ENCODE measurements around the gene FGF18.

Gene FGF18

DNA sequence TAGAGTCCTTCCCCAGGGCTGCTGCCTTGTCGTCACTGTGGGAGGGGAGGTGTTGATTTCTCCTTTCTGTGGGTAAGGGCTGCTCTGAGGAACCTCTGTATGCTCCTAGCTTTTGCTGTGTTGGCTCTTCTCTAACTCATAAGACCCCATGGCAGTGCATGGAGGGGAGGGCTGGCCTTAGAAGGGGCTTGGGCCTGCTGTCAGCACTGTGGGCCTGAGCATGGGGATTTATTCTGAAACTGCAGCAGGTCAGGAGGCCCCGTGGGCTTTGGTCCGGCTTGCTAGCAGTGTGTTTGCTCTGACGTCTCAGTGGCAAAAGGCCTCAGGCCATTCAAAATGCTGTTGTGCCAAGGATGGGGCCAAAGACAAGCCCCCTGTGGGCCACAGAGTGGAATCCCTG lies 6.8 kb downstream of the FGF18 start:
- no peak overlapping the region for H3K4me3 Mint-ChIP-seq
- no peaks in the 10 kb centered on the region for H3K9me3 Mint-ChIP-seq
- no peak for ATAC-seq
- no peak for DNase-seq (ENCODE audit: low spot score in 2 of 2)
- no peaks in the 10 kb centered on the region for H3K36me3 Mint-ChIP-seq
- no peak overlapping the region for H3K27ac Mint-ChIP-seq
- no peaks in the 10 kb centered on the region for H3K4me1 Mint-ChIP-seq

DNA sequence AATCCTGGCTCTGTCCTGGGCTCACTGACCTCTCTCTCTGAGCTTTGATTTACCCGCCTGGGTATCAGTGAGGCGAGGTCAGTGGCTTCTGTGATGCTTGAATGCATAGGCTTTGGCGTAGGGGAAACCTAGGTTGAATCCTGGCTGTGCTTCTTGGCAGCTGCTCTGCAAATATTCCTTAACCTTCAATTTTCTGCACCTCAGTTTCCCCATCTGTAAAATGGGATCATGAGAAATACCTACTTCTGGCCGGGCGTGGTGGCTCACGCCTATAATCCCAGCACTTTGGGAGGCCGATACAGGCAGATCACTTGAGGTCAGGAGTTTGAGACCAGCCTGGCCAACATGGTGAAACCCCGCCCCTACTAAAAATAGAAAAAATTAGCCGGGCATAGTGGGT lies 7.2 kb downstream of the FGF18 start:
- Mint-ChIP-seq H3K36me3 (no peaks in the 10 kb centered on the region), H3K4me3 (no peak overlapping the region), H3K27ac (no peak overlapping the region), H3K9me3 (no peaks in the 10 kb centered on the region), H3K4me1 (no peaks in the 10 kb centered on the region)
- no peak for DNase-seq (ENCODE audit: low spot score in 2 of 2)
- no peak for ATAC-seq

DNA sequence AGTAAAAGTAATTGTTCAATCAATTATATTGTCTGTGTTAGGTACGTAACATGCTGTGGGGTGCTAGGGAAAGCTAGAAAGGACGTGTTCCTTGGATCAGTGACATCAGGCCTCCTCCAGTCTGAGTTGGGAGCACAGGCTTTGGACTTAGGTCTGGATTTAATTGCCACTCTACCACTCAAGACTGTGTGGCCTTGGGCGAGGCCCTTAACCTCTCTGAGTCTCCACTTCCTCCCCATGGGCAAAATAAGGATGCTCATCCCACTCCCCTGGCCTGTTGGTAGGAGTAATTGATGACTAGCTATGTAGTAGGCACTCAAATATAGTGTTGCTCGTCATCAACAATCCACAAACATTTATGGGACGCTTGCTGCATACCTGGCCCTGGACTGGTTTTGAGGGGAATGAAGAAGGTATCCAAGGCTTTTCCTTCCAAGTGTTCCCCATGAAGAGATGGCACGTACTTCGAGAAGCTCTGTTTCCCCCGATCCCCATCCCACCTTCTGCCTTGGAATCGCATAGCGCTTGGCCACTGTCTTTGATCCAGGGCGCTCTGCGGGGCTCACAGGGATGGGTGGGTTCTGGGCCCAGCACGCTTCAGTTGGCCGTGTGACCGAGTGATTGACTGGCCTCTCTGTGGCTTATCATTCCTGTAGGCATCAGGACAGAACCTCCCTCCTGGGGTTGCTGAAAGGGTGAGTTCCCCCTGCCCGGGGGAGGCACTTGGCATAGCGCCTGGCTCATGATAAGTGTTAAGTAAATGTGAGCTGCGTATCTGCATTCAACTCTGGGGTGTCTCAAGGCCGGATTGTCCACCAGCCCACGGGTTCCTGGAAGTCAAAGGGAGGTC lies 8.1 kb downstream of the FGF18 start:
- DNase-seq (ENCODE audit: low spot score in 2 of 2): no peak
- H3K27ac Mint-ChIP-seq: no peak overlapping the region
- no peaks in the 10 kb centered on the region for H3K9me3 Mint-ChIP-seq
- H3K36me3 Mint-ChIP-seq: no peaks in the 10 kb centered on the region
- H3K4me1 Mint-ChIP-seq: no peaks in the 10 kb centered on the region
- H3K4me3 Mint-ChIP-seq: no peak overlapping the region
- ATAC-seq: no peak

- H3K36me3 Mint-ChIP-seq: no peaks in the 10 kb centered on the region
- peaks cover 2% of the 10 kb centered on the region for H3K4me1 Mint-ChIP-seq
- no peak overlapping the region for H3K27ac Mint-ChIP-seq
- H3K4me3 Mint-ChIP-seq: no peak overlapping the region
- H3K9me3 Mint-ChIP-seq: no peaks in the 10 kb centered on the region
- DNase-seq (ENCODE audit: low spot score in 2 of 2) (no peak), ATAC-seq (no peak)
These were observed 8.8 kb downstream of the FGF18 start for GRCh38 chr5:171428168-171428696.

DNA sequence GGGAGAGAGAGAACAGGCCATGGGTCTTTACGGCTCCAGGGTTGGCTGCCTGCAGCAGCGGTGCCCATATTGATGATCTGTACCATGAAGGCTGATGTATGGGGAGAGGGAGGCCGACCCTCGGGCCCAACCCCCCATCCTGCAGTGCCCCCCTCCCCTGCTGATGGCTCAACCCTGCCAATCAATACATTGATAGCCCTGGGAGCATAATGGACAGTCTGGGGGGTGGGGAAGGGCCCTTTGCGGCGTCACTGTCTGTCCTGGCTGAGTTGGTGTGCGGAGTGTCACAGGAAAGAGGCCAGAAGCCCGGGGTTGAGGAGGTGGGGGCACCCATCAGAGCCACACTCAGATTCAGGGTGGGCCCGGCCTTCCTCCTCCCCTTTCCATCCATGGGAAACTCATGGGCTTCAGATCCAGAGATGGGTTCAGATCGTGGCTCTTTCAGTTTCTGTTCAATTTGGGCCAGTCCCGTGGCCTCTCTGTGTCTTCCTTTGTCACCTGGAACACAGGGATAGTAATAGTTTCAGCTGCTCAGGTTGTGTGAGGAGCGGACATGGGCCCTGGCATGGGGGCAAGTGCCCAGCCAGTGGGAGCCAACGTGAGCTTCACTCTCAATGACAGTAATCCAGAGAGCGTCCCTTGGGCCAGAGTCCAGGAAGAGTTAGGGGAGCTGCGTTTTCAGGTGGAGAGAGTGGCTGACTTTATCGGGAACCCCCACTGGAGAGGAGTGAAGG lies 9.5 kb downstream of the FGF18 start:
- DNase-seq (ENCODE audit: low spot score in 2 of 2): no peak
- H3K4me3 Mint-ChIP-seq: no peak overlapping the region
- H3K9me3 Mint-ChIP-seq: no peaks in the 10 kb centered on the region
- H3K36me3 Mint-ChIP-seq: no peaks in the 10 kb centered on the region
- ATAC-seq: no peak
- no peak overlapping the region for H3K27ac Mint-ChIP-seq
- peaks cover 5% of the 10 kb centered on the region for H3K4me1 Mint-ChIP-seq

- ATAC-seq (no peak), DNase-seq (ENCODE audit: low spot score in 2 of 2) (no peak)
- Mint-ChIP-seq H3K4me1 (peaks cover 5% of the 10 kb centered on the region), H3K9me3 (no peaks in the 10 kb centered on the region), H3K36me3 (no peaks in the 10 kb centered on the region), H3K27ac (no peak overlapping the region), H3K4me3 (no peak overlapping the region)
These were observed 10.1 kb downstream of the FGF18 start for GRCh38 chr5:171429543-171429910.

GRCh38 chr5:171431251-171431777 lies 11.9 kb downstream of the FGF18 start:
- Mint-ChIP-seq H3K4me1 (peaks cover 5% of the 10 kb centered on the region), H3K9me3 (no peaks in the 10 kb centered on the region), H3K36me3 (no peaks in the 10 kb centered on the region), H3K27ac (no peak overlapping the region), H3K4me3 (no peak overlapping the region)
- no peak for DNase-seq (ENCODE audit: low spot score in 2 of 2)
- ATAC-seq: no peak

- no peaks in the 10 kb centered on the region for H3K9me3 Mint-ChIP-seq
- peaks cover 5% of the 10 kb centered on the region for H3K4me1 Mint-ChIP-seq
- no peak overlapping the region for H3K4me3 Mint-ChIP-seq
- ATAC-seq (no peak), DNase-seq (ENCODE audit: low spot score in 2 of 2) (no peak)
- H3K27ac Mint-ChIP-seq: no peak overlapping the region
- no peaks in the 10 kb centered on the region for H3K36me3 Mint-ChIP-seq
These were observed 12.6 kb downstream of the FGF18 start for GRCh38 chr5:171432076-171432475.

DNA sequence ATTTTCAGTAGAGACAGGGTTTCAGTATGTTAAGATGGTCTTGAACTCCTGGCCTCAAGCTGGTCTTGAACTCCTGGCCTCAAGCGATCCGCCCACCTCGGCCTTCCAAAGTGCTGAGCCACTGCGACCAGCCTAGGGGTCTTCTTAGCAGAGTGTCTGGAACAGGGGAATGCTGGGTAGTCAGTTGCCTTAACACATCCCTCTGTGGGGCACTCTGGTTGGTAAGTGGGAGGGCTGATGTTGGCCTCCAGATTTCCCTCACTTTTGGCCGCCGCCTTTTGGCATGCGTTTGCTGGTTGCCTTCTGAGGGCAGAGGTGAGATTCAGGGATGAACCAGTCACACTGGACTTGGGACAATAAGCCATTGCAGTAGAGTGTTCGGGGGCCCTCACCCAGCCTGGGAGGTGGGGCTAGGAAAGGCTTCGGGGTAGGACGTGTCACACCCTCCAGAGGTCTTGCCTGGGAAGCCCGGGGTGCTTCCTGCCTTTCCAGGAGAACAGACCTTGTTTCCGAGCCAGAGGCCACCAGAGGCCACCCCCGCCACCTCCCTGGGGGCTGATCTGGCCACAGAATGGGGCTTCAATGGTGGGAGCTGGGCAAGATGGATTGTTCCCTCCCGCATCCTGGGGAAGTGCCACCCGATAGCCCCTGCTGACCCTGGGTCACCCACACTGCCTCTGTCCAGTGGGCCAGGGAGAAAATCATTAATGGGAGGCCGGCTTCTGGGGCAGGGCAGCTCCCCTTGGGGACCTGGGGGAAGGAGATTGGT lies 13.3 kb downstream of the FGF18 start:
- H3K36me3 Mint-ChIP-seq: no peaks in the 10 kb centered on the region
- DNase-seq (ENCODE audit: low spot score in 2 of 2) (no peak), ATAC-seq (no peak)
- H3K27ac Mint-ChIP-seq: peak overlapping the region; percentile 29
- H3K4me3 Mint-ChIP-seq: no peak overlapping the region
- H3K9me3 Mint-ChIP-seq: no peaks in the 10 kb centered on the region
- peaks cover 5% of the 10 kb centered on the region for H3K4me1 Mint-ChIP-seq

GRCh38 chr5:171433352-171433698 lies 13.9 kb downstream of the FGF18 start:
- H3K27ac Mint-ChIP-seq: peak overlapping the region; percentile 29
- no peaks in the 10 kb centered on the region for H3K36me3 Mint-ChIP-seq
- ATAC-seq: no peak
- H3K9me3 Mint-ChIP-seq: no peaks in the 10 kb centered on the region
- DNase-seq (ENCODE audit: low spot score in 2 of 2): no peak
- no peak overlapping the region for H3K4me3 Mint-ChIP-seq
- H3K4me1 Mint-ChIP-seq: peaks cover 5% of the 10 kb centered on the region

DNA sequence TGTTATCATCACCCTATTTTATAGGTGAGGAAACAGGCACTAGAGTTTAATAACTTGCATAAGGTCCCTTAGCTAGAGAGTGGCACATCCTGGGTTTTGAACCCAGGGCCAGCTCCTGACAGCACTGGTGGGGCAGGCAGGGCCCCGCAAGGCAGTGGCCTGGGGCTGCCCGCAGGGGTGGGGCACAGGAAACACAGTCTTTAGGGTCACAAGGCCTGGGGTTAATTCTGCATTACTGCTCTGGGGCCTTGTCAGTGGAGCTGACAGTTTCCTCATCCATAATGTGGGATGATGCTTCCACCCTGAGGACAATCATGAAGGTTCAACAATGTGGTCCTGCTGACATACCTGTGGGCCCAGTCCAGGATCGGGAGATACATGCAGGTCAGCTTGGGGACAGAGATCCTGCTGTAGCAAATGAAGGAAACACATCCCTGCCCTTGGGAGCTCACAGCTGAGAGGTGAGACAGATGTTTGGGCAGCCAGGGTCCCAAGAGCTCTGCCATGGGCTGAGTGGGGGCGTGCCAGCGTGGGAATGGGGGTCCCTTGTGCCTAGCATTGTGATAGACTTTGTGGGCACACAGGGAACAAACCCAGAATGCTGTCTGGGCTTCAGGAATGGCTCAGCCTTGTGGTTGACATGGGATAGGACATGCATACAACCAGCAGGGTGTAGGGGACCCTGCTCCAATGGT lies 14.7 kb downstream of the FGF18 start:
- Mint-ChIP-seq H3K36me3 (no peaks in the 10 kb centered on the region), H3K27ac (no peak overlapping the region), H3K9me3 (no peaks in the 10 kb centered on the region), H3K4me1 (peaks cover 5% of the 10 kb centered on the region), H3K4me3 (no peak overlapping the region)
- DNase-seq (ENCODE audit: low spot score in 2 of 2): no peak
- no peak for ATAC-seq

DNA sequence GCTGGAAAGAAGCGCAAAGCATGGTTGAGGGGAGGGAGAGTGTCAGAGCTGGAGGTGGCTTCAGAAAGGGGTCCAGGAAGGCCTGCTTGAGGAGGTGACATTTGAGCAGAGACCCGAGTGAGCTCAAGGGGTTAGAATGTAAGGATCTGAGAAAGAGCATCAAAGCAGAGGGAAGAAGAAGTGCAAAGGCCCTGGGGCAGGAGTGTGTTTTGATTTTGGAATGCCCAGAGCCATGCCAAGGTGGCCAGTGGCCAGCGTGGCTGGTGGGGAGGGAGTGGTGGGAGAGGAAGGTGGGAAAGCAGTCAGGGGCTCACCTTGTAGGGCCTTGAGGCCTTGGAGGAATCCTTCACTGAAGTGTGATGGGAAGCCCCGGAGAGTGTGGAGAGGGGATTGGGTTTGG lies 15.4 kb downstream of the FGF18 start:
- peaks cover 5% of the 10 kb centered on the region for H3K4me1 Mint-ChIP-seq
- no peak overlapping the region for H3K27ac Mint-ChIP-seq
- ATAC-seq (no peak), DNase-seq (ENCODE audit: low spot score in 2 of 2) (no peak)
- H3K4me3 Mint-ChIP-seq: no peak overlapping the region
- H3K9me3 Mint-ChIP-seq: no peaks in the 10 kb centered on the region
- H3K36me3 Mint-ChIP-seq: no peaks in the 10 kb centered on the region

GRCh38 chr5:171435908-171436307 lies 16.5 kb downstream of the FGF18 start:
- no peaks in the 10 kb centered on the region for H3K36me3 Mint-ChIP-seq
- no peak overlapping the region for H3K4me3 Mint-ChIP-seq
- H3K9me3 Mint-ChIP-seq: no peaks in the 10 kb centered on the region
- H3K27ac Mint-ChIP-seq: no peak overlapping the region
- peaks cover 5% of the 10 kb centered on the region for H3K4me1 Mint-ChIP-seq
- ATAC-seq (no peak), DNase-seq (ENCODE audit: low spot score in 2 of 2) (no peak)

GRCh38 chr5:171436804-171437285 lies 17.4 kb downstream of the FGF18 start:
- Mint-ChIP-seq H3K27ac (no peak overlapping the region), H3K4me1 (peaks cover 5% of the 10 kb centered on the region), H3K36me3 (no peaks in the 10 kb centered on the region), H3K4me3 (no peak overlapping the region), H3K9me3 (no peaks in the 10 kb centered on the region)
- DNase-seq (ENCODE audit: low spot score in 2 of 2) (no peak), ATAC-seq (no peak)

All from stimulated activated effector memory CD8-positive, alpha-beta T cell treated with anti-CD3 and anti-CD28 coated beads, Interleukin-12 subunit alpha, Interleukin-12 subunit beta, amount 100 ng/mL, for 72 hours (primary cell).